ENCODE data around the gene TSC2. TPM values are rescaled to one million over a fixed set of nuclear protein-coding genes. Genes with fewer than 3 reads are reported as not detected.

The TSC2 gene
- total and polyA plus RNA-seq, 3 donors from 2014 or later: 136 to 271 (median 222) TPM

- no peak for DNase-seq
- intact Hi-C loops (cut with DNase I; ENCODE audit: low total_unique reads): no loop called here
- TF ChIP-seq, protein P1, sequence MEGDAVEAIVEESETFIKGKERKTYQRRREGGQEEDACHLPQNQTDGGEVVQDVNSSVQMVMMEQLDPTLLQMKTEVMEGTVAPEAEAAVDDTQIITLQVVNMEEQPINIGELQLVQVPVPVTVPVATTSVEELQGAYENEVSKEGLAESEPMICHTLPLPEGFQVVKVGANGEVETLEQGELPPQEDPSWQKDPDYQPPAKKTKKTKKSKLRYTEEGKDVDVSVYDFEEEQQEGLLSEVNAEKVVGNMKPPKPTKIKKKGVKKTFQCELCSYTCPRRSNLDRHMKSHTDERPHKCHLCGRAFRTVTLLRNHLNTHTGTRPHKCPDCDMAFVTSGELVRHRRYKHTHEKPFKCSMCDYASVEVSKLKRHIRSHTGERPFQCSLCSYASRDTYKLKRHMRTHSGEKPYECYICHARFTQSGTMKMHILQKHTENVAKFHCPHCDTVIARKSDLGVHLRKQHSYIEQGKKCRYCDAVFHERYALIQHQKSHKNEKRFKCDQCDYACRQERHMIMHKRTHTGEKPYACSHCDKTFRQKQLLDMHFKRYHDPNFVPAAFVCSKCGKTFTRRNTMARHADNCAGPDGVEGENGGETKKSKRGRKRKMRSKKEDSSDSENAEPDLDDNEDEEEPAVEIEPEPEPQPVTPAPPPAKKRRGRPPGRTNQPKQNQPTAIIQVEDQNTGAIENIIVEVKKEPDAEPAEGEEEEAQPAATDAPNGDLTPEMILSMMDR (IDR thresholded peaks at IDR 0.05): no peak
- no peak for TF ChIP-seq POLR2A (IDR thresholded peaks at IDR 0.05)
- H3K4me3 ChIP-seq: peak overlapping the region; percentile 80 to 96
- H3K4me1 ChIP-seq: peaks cover 29% of the 10 kb centered on the region
- 14 to 20% methylated on average over 5 to 8 of the region's 8 CpGs for WGBS, 2 donors
- H3K27me3 ChIP-seq: no peaks in the 10 kb centered on the region
- H3K27ac ChIP-seq: peak overlapping the region in 1 of 2 donors; percentile 60
- no peaks in the 10 kb centered on the region for H3K36me3 ChIP-seq (ENCODE audit: low read depth, missing control alignments)
- H3K9me3 ChIP-seq: no peaks in the 10 kb centered on the region
Measured at GRCh38 chr16:2046893-2047329, 874 bp upstream of the TSC2 start.

GRCh38 chr16:2048116-2048543, 345 bp downstream of the TSC2 start:
- H3K4me3 ChIP-seq: peak overlapping the region; percentile 80 to 96
- no peak for TF ChIP-seq POLR2A (IDR thresholded peaks at IDR 0.05)
- TF ChIP-seq, protein P1 (IDR thresholded peaks at IDR 0.05): no peak
- peaks cover 21% of the 10 kb centered on the region for H3K4me1 ChIP-seq
- no peaks in the 10 kb centered on the region for H3K9me3 ChIP-seq
- H3K27me3 ChIP-seq: no peaks in the 10 kb centered on the region
- WGBS, 2 donors: 1 to 7% methylated on average over 3 to 28 of the region's 30 CpGs
- no peaks in the 10 kb centered on the region for H3K36me3 ChIP-seq (ENCODE audit: low read depth, missing control alignments)
- DNase-seq: peak; percentile 44
- peak overlapping the region in 1 of 2 donors; percentile 65 for H3K27ac ChIP-seq
- intact Hi-C loops (cut with DNase I; ENCODE audit: low total_unique reads): no loop called here

DNA sequence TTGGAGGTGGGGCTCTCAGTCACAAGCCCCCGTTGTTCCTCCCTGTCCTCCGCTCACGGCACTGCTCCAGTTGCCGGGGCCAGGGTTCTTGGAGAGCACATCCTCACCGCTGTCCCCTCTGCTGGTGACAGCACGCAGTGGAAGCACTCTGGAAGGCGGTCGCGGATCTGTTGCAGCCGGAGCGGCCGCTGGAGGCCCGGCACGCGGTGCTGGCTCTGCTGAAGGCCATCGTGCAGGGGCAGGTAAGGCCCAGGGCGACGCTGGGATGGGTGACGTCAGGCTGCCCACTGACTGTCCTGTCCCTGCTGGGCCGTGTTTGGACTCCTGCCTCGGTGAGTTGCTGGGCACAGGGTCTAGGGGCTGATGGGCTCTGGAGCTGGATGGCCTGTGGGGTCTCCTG, 5.4 kb downstream of the TSC2 start:
- H3K4me1 ChIP-seq: peaks cover 8% of the 10 kb centered on the region
- H3K9me3 ChIP-seq: no peaks in the 10 kb centered on the region
- no peaks in the 10 kb centered on the region for H3K36me3 ChIP-seq (ENCODE audit: low read depth, missing control alignments)
- H3K4me3 ChIP-seq: no peak overlapping the region
- no peak overlapping the region for H3K27ac ChIP-seq
- TF ChIP-seq, protein P1 (IDR thresholded peaks at IDR 0.05): no peak
- TF ChIP-seq POLR2A (IDR thresholded peaks at IDR 0.05): no peak
- H3K27me3 ChIP-seq: no peaks in the 10 kb centered on the region
- intact Hi-C loops (cut with DNase I; ENCODE audit: low total_unique reads): no loop called here
- 92 to 95% methylated on average over 10 to 21 of the region's 21 CpGs for WGBS, 2 donors
- DNase-seq: no peak

DNA sequence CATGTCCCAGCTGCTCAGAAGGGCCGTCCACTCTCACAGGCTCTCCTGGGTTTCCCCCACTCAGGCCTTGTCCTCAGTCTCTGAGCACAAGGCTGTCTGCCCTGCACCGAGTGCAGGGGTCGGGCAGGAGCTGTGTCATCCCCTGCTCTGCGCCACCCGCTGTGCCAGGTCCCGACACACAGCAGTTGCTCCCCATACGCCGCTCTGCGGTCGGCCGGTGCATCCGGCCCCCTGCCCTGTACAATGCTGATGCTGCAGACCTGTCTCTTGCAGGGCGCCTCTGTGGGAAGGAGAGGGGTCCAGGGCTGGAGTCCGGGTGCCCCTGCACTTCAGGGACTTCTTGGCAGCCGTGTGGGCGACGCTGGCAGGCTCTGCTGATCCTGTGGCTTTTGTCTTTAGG, 6.1 kb downstream of the TSC2 start:
- WGBS, 2 donors: 89 to 90% methylated on average over 12 to 17 of the region's 17 CpGs
- H3K27ac ChIP-seq: no peak overlapping the region
- DNase-seq: no peak
- H3K9me3 ChIP-seq: no peaks in the 10 kb centered on the region
- H3K4me1 ChIP-seq: peaks cover 2% of the 10 kb centered on the region
- TF ChIP-seq, protein P1 (IDR thresholded peaks at IDR 0.05): no peak
- no peak for TF ChIP-seq POLR2A (IDR thresholded peaks at IDR 0.05)
- H3K4me3 ChIP-seq: no peak overlapping the region
- H3K36me3 ChIP-seq (ENCODE audit: low read depth, missing control alignments): no peaks in the 10 kb centered on the region
- no peaks in the 10 kb centered on the region for H3K27me3 ChIP-seq
- intact Hi-C loops (cut with DNase I; ENCODE audit: low total_unique reads): no loop called here

GRCh38 chr16:2054543-2055245, 6.9 kb downstream of the TSC2 start:
- intact Hi-C loops (cut with DNase I; ENCODE audit: low total_unique reads): no loop called here
- no peak for DNase-seq

More at GRCh38 chr16:2054543-2055245, 6.9 kb downstream of the TSC2 start:
- H3K27ac ChIP-seq: no peak overlapping the region
- no peaks in the 10 kb centered on the region for H3K9me3 ChIP-seq
- WGBS, 2 donors: 89 to 91% methylated on average over 9 to 26 of the region's 29 CpGs
- TF ChIP-seq, protein P1 (IDR thresholded peaks at IDR 0.05): no peak
- TF ChIP-seq POLR2A (IDR thresholded peaks at IDR 0.05): no peak
- no peaks in the 10 kb centered on the region for H3K36me3 ChIP-seq (ENCODE audit: low read depth, missing control alignments)
- H3K27me3 ChIP-seq: no peaks in the 10 kb centered on the region
- H3K4me1 ChIP-seq: no peaks in the 10 kb centered on the region
- H3K4me3 ChIP-seq: no peak overlapping the region
